ENCODE measurements around the gene CAPN10.

The CAPN10 gene

GRCh38 chr2:240564561-240565332, 21.8 kb upstream of the CAPN10 start:
- FAIRE-seq: no peak

- FAIRE-seq: no peak
These were observed 21.0 kb upstream of the CAPN10 start for GRCh38 chr2:240565333-240566202.

- no peak for FAIRE-seq
These were observed 20.1 kb upstream of the CAPN10 start for GRCh38 chr2:240566203-240567136.

- no peak for FAIRE-seq
These were observed 19.2 kb upstream of the CAPN10 start for GRCh38 chr2:240567137-240567871.

- no peak for FAIRE-seq
These were observed 18.5 kb upstream of the CAPN10 start, which contains the start of gene RNPEPL1 for GRCh38 chr2:240567872-240568677. RNPEPL1 (plus strand) TSS chr2:240568484; CDS start chr2:240568587, 103 bp downstream.

GRCh38 chr2:240568678-240569522, 17.6 kb upstream of the CAPN10 start:
- no peak for FAIRE-seq

GRCh38 chr2:240569523-240569997, 17.0 kb upstream of the CAPN10 start:
- no peak for FAIRE-seq

GRCh38 chr2:240569998-240570530, 16.5 kb upstream of the CAPN10 start:
- no peak for FAIRE-seq

- FAIRE-seq: no peak
These were observed 15.8 kb upstream of the CAPN10 start for GRCh38 chr2:240570531-240571313.

- no peak for FAIRE-seq
These were observed 15.1 kb upstream of the CAPN10 start for GRCh38 chr2:240571314-240571973.

- no peak for FAIRE-seq
These were observed 14.1 kb upstream of the CAPN10 start for GRCh38 chr2:240572141-240573031.

- no peak for FAIRE-seq
These were observed 13.4 kb upstream of the CAPN10 start for GRCh38 chr2:240573071-240573515.

- FAIRE-seq: no peak
These were observed 12.8 kb upstream of the CAPN10 start for GRCh38 chr2:240573516-240574385.

GRCh38 chr2:240574386-240575100, 12.0 kb upstream of the CAPN10 start:
- FAIRE-seq: no peak
